GM12878 (cell line): Measurements from ENCODE around the gene SCEL. TPM values are rescaled to one million over a fixed set of nuclear protein-coding genes. Genes with fewer than 3 reads are reported as not detected.

Experiments used
- ATAC-seq: fragments of 200-7000 bp; cut with Tn5 transposase; 3 replicates; pipeline ENCODE4 v1.9.1; 2020; ENCODE audit warnings: mild to moderate bottlenecking, moderate library complexity
- BruUV-seq: library from RNA; stranded (reverse); fragments of 400-500 nt; replicated peaks from 2 replicates; lab custom pipeline; 2021; lab: Mats Ljungman, UMichigan
- CTCF ChIA-PET: fragments of 300-600 bp; sonication (Branson Sonifier 250); formaldehyde crosslinking; extraction: SDS; loops from one replicate; lab custom pipeline; 2021; ENCODE audit warnings: inconsistent platforms; lab: Yijun Ruan, JAX
- POLR2A ChIA-PET: fragments of 350-600 bp; formaldehyde crosslinking; extraction: SDS; loops from one replicate; lab custom pipeline; 2021; ENCODE audit warnings: inconsistent platforms; lab: Charles Lee
- RAD21 ChIA-PET: fragments of 300-600 bp; sonication (Branson Sonifier 250); formaldehyde crosslinking; loops from one replicate; lab custom pipeline; 2023; ENCODE audit warnings: antibody characterized with exemption; ENCODE audit not compliant: unreplicated experiment; lab: Charles Lee
- SMC1A ChIA-PET: fragments of 300-600 bp; sonication (Branson Sonifier 250); formaldehyde crosslinking; loops from one replicate; lab custom pipeline; 2023; ENCODE audit not compliant: unreplicated experiment, uncharacterized antibody; lab: Charles Lee
- DNase-seq: peaks from one replicate; pipeline ENCODE4 v3.0.0-alpha.2; 2011; ENCODE audit warnings: low read depth, low spot score
- FAIRE-seq: peaks from 3 replicates; lab custom pipeline; 2011; peaks lifted over from hg19 to GRCh38; lab: Jason Lieb, UNC
- H2AFZ ChIP-seq: 2 replicates; pipeline ENCODE4 v1.6.0; 2011; ENCODE audit warnings: low read depth, low read length, control low read depth; ENCODE audit not compliant: control insufficient read depth
- H3K27ac ChIP-seq: 2 replicates; pipeline ENCODE4 v1.5.1; 2011; ENCODE audit warnings: control low read depth; ENCODE audit not compliant: control insufficient read depth, insufficient read depth
- H3K27me3 ChIP-seq, 2 experiments: replicated peaks in 1 of 2; 2 replicates each; pipeline versions ENCODE4 v1.6.0 to v1.6.1; 2011; ENCODE audit warnings: low read length in 1 of 2; ENCODE audit not compliant: control insufficient read depth in 2 of 2, insufficient read depth in 2 of 2
- H3K36me3 ChIP-seq, 2 experiments: 2 replicates each; pipeline ENCODE4 v1.5.1; 2011; ENCODE audit warnings: low read length in 1 of 2; ENCODE audit not compliant: control insufficient read depth in 2 of 2, insufficient read depth in 2 of 2
- H3K4me1 ChIP-seq: 2 replicates; pipeline ENCODE4 v1.6.1; 2011; ENCODE audit warnings: mild to moderate bottlenecking, low read length, moderate library complexity, mixed read lengths; ENCODE audit not compliant: control insufficient read depth, insufficient read depth
- H3K4me2 ChIP-seq: 2 replicates; pipeline ENCODE4 v1.6.0; 2011; ENCODE audit warnings: control low read depth; ENCODE audit not compliant: control insufficient read depth, insufficient read depth
- H3K4me3 ChIP-seq: fragments of 200-600 bp; sonication (generic); 2 replicates; pipeline ENCODE4 v1.5.1; 2016
- H3K79me2 ChIP-seq: 2 replicates; pipeline ENCODE4 v1.6.0; 2011; ENCODE audit warnings: low read length; ENCODE audit not compliant: control insufficient read depth, insufficient read depth
- H3K9ac ChIP-seq: 2 replicates; pipeline ENCODE4 v1.8.0; 2011; ENCODE audit warnings: low read length, control low read depth, mixed read lengths; ENCODE audit not compliant: control insufficient read depth, insufficient read depth
- H3K9me3 ChIP-seq: replicated peaks from 3 replicates; pipeline ENCODE4 v1.5.1; 2011; ENCODE audit warnings: mild to moderate bottlenecking, low read length; ENCODE audit not compliant: control insufficient read depth, insufficient read depth
- H4K20me1 ChIP-seq: 2 replicates; pipeline ENCODE4 v1.6.0; 2011; ENCODE audit not compliant: control insufficient read depth, insufficient read depth
- ATF7 ChIP-seq: fragments of 450-650 bp; IDR thresholded peaks from 2 replicates; pipeline ENCODE4 v1.6.1; 2016; ENCODE audit warnings: low read depth, mild to moderate bottlenecking
- BCL3 ChIP-seq: IDR thresholded peaks from 2 replicates; pipeline ENCODE4 v1.6.1; 2011; ENCODE audit warnings: borderline replicate concordance, low read depth, mild to moderate bottlenecking, moderate library complexity, low read length; ENCODE audit not compliant: insufficient read depth, poor library complexity, severe bottlenecking
- BMI1 ChIP-seq: fragments of 450-650 bp; IDR thresholded peaks from 2 replicates; pipeline ENCODE4 v1.6.1; 2016; ENCODE audit warnings: mild to moderate bottlenecking, moderate library complexity, borderline replicate concordance
- CUX1 ChIP-seq: IDR thresholded peaks from 2 replicates; pipeline ENCODE4 v1.6.1; 2012; ENCODE audit warnings: improper control_type of control experiment, low read depth, low read length; ENCODE audit not compliant: insufficient replicate concordance
- E2F4 ChIP-seq: IDR thresholded peaks from 2 replicates; pipeline ENCODE4 v1.6.1; 2012; ENCODE audit warnings: low read depth, low read length, improper control_type of control experiment
- EP300 ChIP-seq, 2 experiments: fragments of 150-350 bp in 1 of 2; IDR thresholded peaks; 2 replicates each; pipeline ENCODE4 v1.6.1; 2011 to 2012; ENCODE audit warnings: low read depth in 2 of 2, low read length in 2 of 2, borderline replicate concordance in 1 of 2, improper control_type of control experiment in 1 of 2, inconsistent platforms in 1 of 2; ENCODE audit not compliant: control insufficient read depth in 1 of 2
- GATAD2B ChIP-seq: fragments of 450-650 bp; conservative IDR thresholded peaks from 2 replicates; pipeline ENCODE4 v1.6.1; 2017; ENCODE audit warnings: low read depth, mild to moderate bottlenecking, moderate library complexity
- HSF1 ChIP-seq: fragments of 150-350 bp; IDR thresholded peaks from 2 replicates; pipeline ENCODE4 v1.6.1; 2014; ENCODE audit warnings: mild to moderate bottlenecking, low read depth, low read length
- KAT2A ChIP-seq: conservative IDR thresholded peaks from 2 replicates; pipeline ENCODE4 v1.6.1; 2011; ENCODE audit warnings: low read depth, low read length; ENCODE audit not compliant: control insufficient read depth
- PAX8 ChIP-seq: fragments of 450-650 bp; IDR thresholded peaks from 2 replicates; pipeline ENCODE4 v1.6.1; 2017; ENCODE audit warnings: mild to moderate bottlenecking, moderate library complexity
- RUNX3 ChIP-seq: IDR thresholded peaks from 2 replicates; pipeline ENCODE4 v1.6.1; 2012; ENCODE audit warnings: low read length, inconsistent platforms
- whole genome bisulfite sequencing: methylation state at CpG from one replicate; pipeline ENCODE4 v1.1.6; 2016; ENCODE audit warnings: low lambda C conversion rate; ENCODE audit not compliant: insufficient replicate concordance, insufficient coverage; ENCODE audit errors: missing lambda C conversion rate; 5-methylcytosine and 5-hydroxymethylcytosine counted together
- in situ Hi-C: fragments of 300-500 bp; cut with MboI; formaldehyde crosslinking; loops from 9 replicates; pipeline ENCODE4 v1.14.3; 2018; ENCODE audit warnings: mixed read lengths
- intact Hi-C: fragments of 100-400 bp; cut with micrococcal nuclease; formaldehyde crosslinking; loops from one replicate; pipeline ENCODE4 v1.14.2; 2022; ENCODE audit not compliant: unreplicated experiment
- polyA plus RNA-seq, 11 experiments: library from polyadenylated mRNA; depleted of rRNA in 4 of 11; unstranded in 6 of 11; stranded (reverse) in 5 of 11; fragments of >200 nt; fragmentation: Nextera tagmentation in 4 of 11; fragmentation: Illumina TruSeq in 1 of 11; extraction: Ambion mirVana in 4 of 11; extraction: Trizol in 1 of 11; gene quantifications; 1 replicate in 1 of 11; 2 replicates in 10 of 11; pipeline versions ENCODE4 v1.2.1 to v1.2.3, GENCODE V29; 2011 to 2016; ENCODE audit warnings: inconsistent platforms in 2 of 11, missing spikeins in 2 of 11, low read depth in 1 of 11
- total RNA-seq, 4 experiments: library from RNA; depleted of rRNA in 3 of 4; stranded (reverse); fragments of >200 nt in 3 of 4; fragmentation: Illumina TruSeq in 1 of 4; extraction: Trizol in 1 of 4; gene quantifications; 2 replicates each; pipeline versions ENCODE4 v1.2.1 to v1.2.3, GENCODE V29; 2013 to 2021

SCEL gene
- total and polyA plus RNA-seq, 10 of the 15 experiments (the other 5 are each of a cell fraction or from before 2014, with no cell fraction given): 0.09 to 0.68 (median 0.16) TPM; not detected in 1

GRCh38 chr13:77533875-77534788, 1.4 kb upstream of the SCEL start:
- ChIA-PET RAD21 (interaction anchor here (1.2 to 1.8 kb wide), 3 partner anchors 20 to 41 kb away, joined by 4 to 5 read pairs (median 5); no protein-coding TSS in a partner anchor), CTCF (interaction anchor here (0.7 to 1.5 kb wide), 5 partner anchors 8 to 41 kb away, joined by 3 to 5 read pairs (median 4); no protein-coding TSS in a partner anchor)
- intact Hi-C loops: no loop called here
- TF ChIP-seq BMI1: no peak
- TF ChIP-seq KAT2A: no peak
- no peak for TF ChIP-seq E2F4
- no peak for TF ChIP-seq HSF1
- no peak for TF ChIP-seq EP300 (IDR thresholded peaks at IDR 0.05; ENCODE audit: borderline replicate concordance in 1 of 2, control insufficient read depth in 1 of 2, low read depth in 2 of 2, low read length in 2 of 2)
- peak; percentile 12; the same call in 1 of the 2 replicates for TF ChIP-seq RUNX3
- no peak for TF ChIP-seq CUX1
- no peak for TF ChIP-seq PAX8
- 0 out of 2 replicates have a peak, but pooled peaks have one; percentile 22 for TF ChIP-seq ATF7
- TF ChIP-seq BCL3: no peak
- TF ChIP-seq GATAD2B: no peak

More at GRCh38 chr13:77533875-77534788, 1.4 kb upstream of the SCEL start:
- Histone ChIP-seq H3K9me3 (no peaks in the 10 kb centered on the region), H2AFZ (no peak overlapping the region), H3K4me1 (0 out of 2 replicates have a peak, but pooled peaks cover 2% of the 10 kb centered on the region), H3K27me3 (peaks cover 0 to 9% of the 10 kb centered on the region in 2 experiments; a peak in 1 of 4 replicates), H4K20me1 (no peaks in the 10 kb centered on the region), H3K4me2 (no peak overlapping the region), H3K36me3 (no peaks in the 10 kb centered on the region), H3K27ac (no peak overlapping the region), H3K79me2 (no peaks in the 10 kb centered on the region), H3K9ac (no peak overlapping the region), H3K4me3 (no peak overlapping the region)
- ATAC-seq: peak; percentile 54
- BruUV-seq: no TSS peak
- POLR2A ChIA-PET: interaction anchor here (1.7 kb wide), 1 partner anchor 11 kb away, joined by 4 read pairs; no protein-coding TSS in a partner anchor
- 41% methylated on average over 7 of the region's 7 CpGs for WGBS
- SMC1A ChIA-PET: interaction anchor here (0.5 to 2.3 kb wide), 12 partner anchors 8 to 1983 kb away, joined by 3 to 9 read pairs (median 4); no protein-coding TSS in a partner anchor
- in situ Hi-C loops: no loop called here
- no peak for FAIRE-seq
- DNase-seq: no peak
